ENCODE results near the gene TMPRSS13.

The TMPRSS13 gene

GRCh38 chr11:117852309-117852708 is 76.9 kb downstream of the TMPRSS13 start:
- DNase-seq (ENCODE audit: low spot score), result no peak

GRCh38 chr11:117851852-117852251 is 77.3 kb downstream of the TMPRSS13 start:
- no peak for DNase-seq (ENCODE audit: low spot score)

GRCh38 chr11:117851106-117851505 is 78.1 kb downstream of the TMPRSS13 start:
- DNase-seq (ENCODE audit: low spot score), result no peak

Measured in hepatic stellate cell (primary cell).